Fibroblast of upper back skin (primary cell): Measurements from ENCODE around the gene P4HA1.

Experiments
- DNase-seq: peaks from one replicate; pipeline ENCODE4 v3.0.0-alpha.2; 2013

P4HA1 gene

GRCh38 chr10:72976886-72977285, 119.8 kb downstream of the P4HA1 start:
- no peak for DNase-seq
